ENCODE data around the gene CHD9NB. TPM values are rescaled to one million over a fixed set of nuclear protein-coding genes. Genes with fewer than 3 reads are reported as not detected.

CHD9NB gene
- total and polyA plus RNA-seq, 8 donors: 2.2 to 10.7 (median 7.3) TPM

- intact Hi-C loops (cut with DNase I): no loop called here
- H3K27ac ChIP-seq: peak overlapping the region; percentile 82
- no peak for TF ChIP-seq CTCF (IDR thresholded peaks at IDR 0.05)
- H3K4me1 ChIP-seq: peaks cover 45 to 76% of the 10 kb centered on the region in 2 donors
- no peaks in the 10 kb centered on the region for H3K36me3 ChIP-seq
- H3K4me3 ChIP-seq: no peak overlapping the region
- no peaks in the 10 kb centered on the region for H3K9me3 ChIP-seq
- DNase-seq (peak in 2 of 4 donors; percentile 65 to 87), ATAC-seq (peak; percentile 39)
- no peaks in the 10 kb centered on the region for H3K27me3 ChIP-seq
These were observed 38.9 kb upstream of the CHD9NB start for GRCh38 chr16:53091466-53092211.

- DNase-seq (peak; percentile 89 to 96 (median 92)), ATAC-seq (peak; percentile 74)
- intact Hi-C loops (cut with DNase I): no loop called here
- Histone ChIP-seq H3K27ac (peak overlapping the region; percentile 82), H3K4me3 (no peak overlapping the region), H3K4me1 (peaks cover 53 to 83% of the 10 kb centered on the region in 2 donors), H3K9me3 (no peaks in the 10 kb centered on the region), H3K27me3 (no peaks in the 10 kb centered on the region), H3K36me3 (no peaks in the 10 kb centered on the region)
- no peak for TF ChIP-seq CTCF (IDR thresholded peaks at IDR 0.05)
These were observed 38.1 kb upstream of the CHD9NB start for GRCh38 chr16:53090591-53091411.

GRCh38 chr16:53090286-53090590, 37.5 kb upstream of the CHD9NB start:
- H3K9me3 ChIP-seq: no peaks in the 10 kb centered on the region
- H3K27me3 ChIP-seq: no peaks in the 10 kb centered on the region
- DNase-seq (no peak), ATAC-seq (no peak)
- no peak overlapping the region for H3K4me3 ChIP-seq
- peak overlapping the region; percentile 82 for H3K27ac ChIP-seq
- H3K4me1 ChIP-seq: peaks cover 59 to 88% of the 10 kb centered on the region in 2 donors
- TF ChIP-seq CTCF (IDR thresholded peaks at IDR 0.05): no peak
- intact Hi-C loops (cut with DNase I): no loop called here
- no peaks in the 10 kb centered on the region for H3K36me3 ChIP-seq

- no peaks in the 10 kb centered on the region for H3K27me3 ChIP-seq
- ATAC-seq (no peak), DNase-seq (peak in 1 of 4 donors; percentile 25)
- H3K27ac ChIP-seq: peak overlapping the region in 1 of 2 donors; percentile 82
- no peak overlapping the region for H3K4me3 ChIP-seq
- H3K4me1 ChIP-seq: peaks cover 64 to 89% of the 10 kb centered on the region in 2 donors
- TF ChIP-seq CTCF (IDR thresholded peaks at IDR 0.05): no peak
- intact Hi-C loops (cut with DNase I): no loop called here
- H3K9me3 ChIP-seq: no peaks in the 10 kb centered on the region
- no peaks in the 10 kb centered on the region for H3K36me3 ChIP-seq
These were observed 37.0 kb upstream of the CHD9NB start for GRCh38 chr16:53089434-53090285.

Data from left lung (tissue), 10 donors.